PFSK-1 (cell line): ENCODE data around the gene FLAD1.

Experiments used
- FOXP2 ChIP-seq: optimal IDR thresholded peaks from 2 replicates; pipeline ENCODE3; 2011; ENCODE audit warnings: borderline replicate concordance, control low read depth, inconsistent platforms; ENCODE audit not compliant: insufficient read depth; ENCODE audit errors: extremely low read length, extremely low read depth
- POLR2AphosphoS5 ChIP-seq: IDR thresholded peaks from 2 replicates; pipeline ENCODE4 v1.6.1; 2012; ENCODE audit warnings: low read depth, mild to moderate bottlenecking, control low read depth, low read length, moderate library complexity
- REST ChIP-seq, 2 experiments: IDR thresholded peaks; 2 replicates each; pipeline versions ENCODE4 v1.6.1 to v1.8.0; 2011 to 2012; ENCODE audit warnings: low read depth in 2 of 2, low read length in 2 of 2, control low read depth in 1 of 2, inconsistent platforms in 1 of 2, mild to moderate bottlenecking in 1 of 2, moderate library complexity in 1 of 2; ENCODE audit not compliant: insufficient read depth in 1 of 2
- SIN3A ChIP-seq: IDR thresholded peaks from 2 replicates; pipeline ENCODE4 v1.6.1; 2012; ENCODE audit warnings: mild to moderate bottlenecking, low read length, moderate library complexity, borderline replicate concordance; ENCODE audit not compliant: insufficient read depth
- TAF1 ChIP-seq: IDR thresholded peaks from 2 replicates; pipeline ENCODE4 v1.6.1; 2012; ENCODE audit warnings: low read length, control low read depth, borderline replicate concordance; ENCODE audit not compliant: insufficient read depth

Gene FLAD1

GRCh38 chr1:154966111-154966510, 17.0 kb upstream of the FLAD1 start:
- no peak for TF ChIP-seq REST (IDR thresholded peaks at IDR 0.05; ENCODE audit: insufficient read depth in 1 of 2, low read depth in 2 of 2, low read length in 2 of 2)
- no peak for TF ChIP-seq FOXP2
- no peak for TF ChIP-seq TAF1

- TF ChIP-seq SIN3A = no peak
- 0 out of 2 replicates have a peak, but pooled peaks have one; percentile 34 for TF ChIP-seq POLR2AphosphoS5
Measured at GRCh38 chr1:154967331-154967950, 15.7 kb upstream of the FLAD1 start.

GRCh38 chr1:154968731-154969130, 14.4 kb upstream of the FLAD1 start:
- TF ChIP-seq FOXP2 (no peak), TAF1 (0 out of 2 replicates have a peak, but pooled peaks have one; percentile 21)

- TF ChIP-seq POLR2AphosphoS5 (no peak), FOXP2 (no peak), REST (IDR thresholded peaks at IDR 0.05; ENCODE audit: insufficient read depth in 1 of 2, low read depth in 2 of 2, low read length in 2 of 2) (no peak), TAF1 (no peak), SIN3A (no peak)
Measured at GRCh38 chr1:154969246-154969645, 13.9 kb upstream of the FLAD1 start.

GRCh38 chr1:154969860-154970452, 13.2 kb upstream of the FLAD1 start:
- no peak for TF ChIP-seq REST (IDR thresholded peaks at IDR 0.05; ENCODE audit: insufficient read depth in 1 of 2, low read depth in 2 of 2, low read length in 2 of 2)
- TF ChIP-seq POLR2AphosphoS5 = no peak
- no peak for TF ChIP-seq SIN3A
- no peak for TF ChIP-seq FOXP2
- no peak for TF ChIP-seq TAF1

- no peak; a peak in 2 of 4 replicates for TF ChIP-seq REST (IDR thresholded peaks at IDR 0.05; ENCODE audit: insufficient read depth in 1 of 2, low read depth in 2 of 2, low read length in 2 of 2)
- TF ChIP-seq POLR2AphosphoS5 = peak; percentile 90
- TF ChIP-seq SIN3A = peak; percentile 44; the same call in 1 of the 2 replicates
- peak; percentile 94 for TF ChIP-seq TAF1
Measured at GRCh38 chr1:154970631-154971340, 12.4 kb upstream of the FLAD1 start, which contains the start of gene SHC1. Gene SHC1, minus strand, starts transcription at chr1:154970747. Its CDS starts 221 bp downstream, at chr1:154970526.
